Activated T-helper 17 cell treated with anti-CD3 and anti-CD28 coated beads, Interleukin-2, amount 50 U/mL, for 72 hours (primary cell): ENCODE measurements around the gene ZFP69B. TPM values are rescaled to one million over a fixed set of nuclear protein-coding genes. Genes with fewer than 3 reads are reported as not detected.
"Not testable (repeated sequence)": the region's sequence is repeated elsewhere in the genome, so short reads cannot be mapped to it uniquely, and the experiment has no call there.

ENCODE experiments used
- ATAC-seq: fragments of 150-1000 bp; cut with Tn5 transposase; replicated peaks from 2 replicates; pipeline ENCODE4 v1.10.0; 2021; ENCODE audit warnings: mild to moderate bottlenecking, moderate library complexity
- H3K27ac Mint-ChIP-seq: one replicate; pipeline ENCODE4 v1.8.0; 2022; ENCODE audit warnings: mixed read lengths
- H3K27me3 Mint-ChIP-seq: one replicate; pipeline ENCODE4 v1.8.0; 2022; ENCODE audit warnings: mixed read lengths
- H3K36me3 Mint-ChIP-seq: one replicate; pipeline ENCODE4 v1.8.0; 2022; ENCODE audit warnings: low read depth, mild to moderate bottlenecking, mixed read lengths
- H3K4me1 Mint-ChIP-seq: one replicate; pipeline ENCODE4 v1.8.0; 2022; ENCODE audit warnings: mixed read lengths
- H3K4me3 Mint-ChIP-seq: one replicate; pipeline ENCODE4 v1.8.0; 2022; ENCODE audit warnings: mild to moderate bottlenecking, mixed read lengths
- H3K9me3 Mint-ChIP-seq: one replicate; pipeline ENCODE4 v1.8.0; 2022; ENCODE audit warnings: mixed read lengths
- total RNA-seq, 2 donors: library from RNA; stranded (reverse); gene quantifications; one replicate each; pipeline ENCODE4 v1.2.3, GENCODE V29; 2022

ZFP69B gene
- total RNA-seq, 2 donors from 2014 or later, result 2.8 to 3.3 TPM

DNA sequence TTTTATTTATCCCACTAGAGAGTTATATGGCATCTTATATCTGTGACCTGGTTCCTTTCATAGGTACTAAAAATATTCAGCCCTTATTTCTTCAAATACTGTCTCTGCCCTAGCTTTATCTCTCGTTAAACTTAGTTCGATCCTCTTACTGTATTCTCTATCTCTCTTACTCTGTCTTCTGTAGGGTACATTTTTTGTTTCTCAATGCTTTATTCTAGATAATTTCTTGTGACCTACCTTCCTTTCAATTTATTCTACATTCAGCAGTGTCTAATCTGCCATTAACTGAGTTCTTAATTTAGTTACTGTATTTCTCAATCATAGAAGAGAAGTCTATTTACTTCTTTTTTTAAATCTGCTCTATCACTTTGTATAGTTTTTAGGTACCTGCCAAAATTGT lies 25.0 kb downstream of the ZFP69B start:
- Mint-ChIP-seq H3K9me3 (peaks cover 28% of the 10 kb centered on the region), H3K27ac (no peak overlapping the region), H3K4me1 (peaks cover 16% of the 10 kb centered on the region), H3K27me3 (no peaks in the 10 kb centered on the region), H3K36me3 (no peaks in the 10 kb centered on the region), H3K4me3 (no peak overlapping the region)
- ATAC-seq, result no peak

DNA sequence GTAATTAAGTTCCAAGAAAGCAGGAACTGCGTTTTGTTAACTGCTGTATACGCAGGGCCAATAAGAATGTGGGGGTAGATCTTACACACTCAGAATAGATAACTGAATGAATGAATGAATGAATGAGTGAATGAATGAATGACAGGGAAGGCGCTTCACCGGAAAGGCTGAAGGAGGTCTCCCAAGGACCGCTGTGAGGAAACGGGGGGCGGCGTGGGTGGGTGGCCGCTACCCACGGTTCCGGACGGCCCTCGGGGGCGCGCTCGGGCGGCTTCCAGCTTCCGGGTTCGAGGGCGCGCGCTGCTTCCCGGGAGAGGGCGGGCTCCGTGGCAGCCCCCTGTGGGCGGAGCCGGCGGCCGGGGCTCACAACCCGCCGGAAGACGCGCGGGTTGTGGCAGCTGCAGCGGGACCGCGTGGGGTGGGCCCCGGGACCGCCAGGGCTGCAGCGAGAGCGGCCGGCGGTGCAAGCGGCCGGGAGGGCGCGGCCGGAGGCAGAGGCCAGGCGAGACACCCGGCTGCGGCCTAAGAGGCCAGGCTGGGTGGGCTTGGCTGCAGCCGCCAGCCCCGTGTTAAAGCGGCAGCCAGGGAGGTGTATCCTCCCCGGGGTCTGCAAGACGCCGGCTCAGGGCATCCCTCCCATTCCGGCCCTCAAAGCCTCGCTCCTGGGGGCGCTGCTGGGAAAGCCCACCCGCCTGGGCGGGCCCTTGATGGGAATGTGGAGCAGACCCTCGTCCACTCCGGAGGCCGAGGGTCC lies 26.8 kb downstream of the ZFP69B start, which contains the start of gene ZFP69:
Gene ZFP69, plus strand, starts transcription at position 367 of the 754 bp plus-strand sequence. CDS start 2,072 bp downstream, outside the sequence.
- H3K27me3 Mint-ChIP-seq, result no peaks in the 10 kb centered on the region
- H3K4me1 Mint-ChIP-seq, result peaks cover 16% of the 10 kb centered on the region
- H3K9me3 Mint-ChIP-seq, result peaks cover 22% of the 10 kb centered on the region
- H3K36me3 Mint-ChIP-seq, result peaks cover 9% of the 10 kb centered on the region
- peak within 1 kb of the TSS; percentile 81 for H3K4me3 Mint-ChIP-seq
- H3K27ac Mint-ChIP-seq, result peak within 1 kb of the TSS; percentile 53
- ATAC-seq, result peak; percentile 89

- H3K4me1 Mint-ChIP-seq, result peaks cover 16% of the 10 kb centered on the region
- H3K27me3 Mint-ChIP-seq, result no peaks in the 10 kb centered on the region
- peaks cover 25% of the 10 kb centered on the region for H3K9me3 Mint-ChIP-seq
- no peak overlapping the region for H3K27ac Mint-ChIP-seq
- ATAC-seq, result peak; percentile 49
- H3K36me3 Mint-ChIP-seq, result peaks cover 15% of the 10 kb centered on the region
- H3K4me3 Mint-ChIP-seq, result peak overlapping the region; percentile 81
Measured at GRCh38 chr1:40477678-40478053, 27.4 kb downstream of the ZFP69B start.

DNA sequence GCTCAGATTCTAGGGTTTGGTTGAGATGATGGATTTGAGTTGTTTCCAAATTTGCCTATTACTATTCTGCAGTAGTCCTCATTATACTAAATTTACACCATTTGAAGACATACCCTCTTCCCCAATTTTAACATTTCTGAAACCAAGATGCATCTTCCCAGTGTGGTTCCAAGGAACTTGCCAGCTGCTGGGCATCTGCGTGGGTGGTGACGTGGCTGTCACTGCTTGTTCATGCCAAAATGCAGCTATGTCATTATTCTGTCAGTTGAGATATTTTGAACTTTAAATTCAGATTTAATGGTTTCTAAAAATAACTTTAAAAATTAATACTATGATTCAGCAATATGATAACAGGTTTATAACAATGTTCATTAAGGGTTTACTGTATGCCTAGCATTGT lies 28.0 kb downstream of the ZFP69B start:
- H3K27ac Mint-ChIP-seq, result no peak overlapping the region

GRCh38 chr1:40479156-40479555 lies 28.9 kb downstream of the ZFP69B start:
- Mint-ChIP-seq H3K36me3 (peaks cover 28% of the 10 kb centered on the region), H3K27ac (no peak overlapping the region), H3K4me3 (no peak overlapping the region), H3K4me1 (peaks cover 16% of the 10 kb centered on the region), H3K9me3 (peaks cover 17% of the 10 kb centered on the region), H3K27me3 (no peaks in the 10 kb centered on the region)
- ATAC-seq, result no peak

More for the DNA sequence above, 28.0 kb downstream of the ZFP69B start:
- Mint-ChIP-seq H3K27me3 (no peaks in the 10 kb centered on the region), H3K4me3 (peak overlapping the region; percentile 81), H3K4me1 (peaks cover 16% of the 10 kb centered on the region), H3K9me3 (peaks cover 19% of the 10 kb centered on the region), H3K36me3 (peaks cover 21% of the 10 kb centered on the region)
- no peak for ATAC-seq

DNA sequence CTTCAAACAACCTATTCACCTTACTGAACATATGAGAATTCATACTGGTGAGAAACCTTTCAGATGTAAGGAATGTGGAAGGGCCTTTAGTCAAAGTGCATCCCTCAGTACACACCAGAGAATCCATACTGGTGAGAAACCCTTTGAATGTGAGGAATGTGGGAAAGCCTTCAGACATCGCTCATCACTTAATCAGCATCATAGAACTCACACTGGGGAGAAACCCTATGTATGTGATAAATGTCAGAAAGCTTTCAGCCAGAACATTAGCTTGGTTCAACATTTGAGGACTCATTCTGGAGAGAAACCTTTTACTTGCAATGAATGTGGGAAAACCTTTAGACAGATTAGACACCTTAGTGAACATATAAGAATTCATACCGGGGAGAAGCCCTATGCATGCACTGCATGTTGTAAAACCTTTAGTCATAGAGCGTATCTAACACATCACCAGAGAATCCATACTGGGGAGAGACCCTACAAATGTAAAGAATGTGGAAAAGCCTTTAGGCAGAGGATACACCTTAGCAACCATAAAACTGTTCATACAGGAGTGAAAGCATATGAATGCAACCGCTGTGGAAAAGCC lies 45.1 kb downstream of the ZFP69B start:
- Mint-ChIP-seq H3K4me3 (no peak overlapping the region), H3K9me3 (peaks cover 33% of the 10 kb centered on the region), H3K27ac (peak overlapping the region; percentile 35), H3K27me3 (no peaks in the 10 kb centered on the region), H3K4me1 (no peaks in the 10 kb centered on the region), H3K36me3 (peaks cover 82% of the 10 kb centered on the region)
- peak; percentile 40 for ATAC-seq

DNA sequence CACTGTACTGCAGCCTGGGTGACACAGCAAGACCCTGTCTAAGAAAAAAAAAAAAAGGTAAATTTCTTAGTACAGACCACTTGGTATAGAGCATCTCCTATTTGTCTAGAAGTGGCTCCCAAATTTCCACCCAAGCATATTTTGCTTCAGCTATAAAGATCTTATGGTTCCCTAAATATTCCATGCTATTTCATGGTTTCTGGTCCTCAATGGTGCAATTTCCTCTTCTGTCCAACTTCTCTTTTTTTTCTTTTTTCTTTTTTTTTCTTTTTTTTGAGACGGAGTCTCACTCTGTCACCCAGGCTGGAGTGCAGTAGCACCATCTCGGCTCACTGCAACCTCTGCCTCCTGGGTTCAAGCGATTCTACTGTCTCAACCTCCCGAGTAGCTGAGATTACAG lies 52.4 kb downstream of the ZFP69B start:
- not testable (repeated sequence) for ATAC-seq, H3K4me3 Mint-ChIP-seq, H3K4me1 Mint-ChIP-seq, H3K27me3 Mint-ChIP-seq, H3K27ac Mint-ChIP-seq
- Mint-ChIP-seq H3K36me3 (peaks cover 29% of the 10 kb centered on the region), H3K9me3 (peaks cover 18% of the 10 kb centered on the region)

DNA sequence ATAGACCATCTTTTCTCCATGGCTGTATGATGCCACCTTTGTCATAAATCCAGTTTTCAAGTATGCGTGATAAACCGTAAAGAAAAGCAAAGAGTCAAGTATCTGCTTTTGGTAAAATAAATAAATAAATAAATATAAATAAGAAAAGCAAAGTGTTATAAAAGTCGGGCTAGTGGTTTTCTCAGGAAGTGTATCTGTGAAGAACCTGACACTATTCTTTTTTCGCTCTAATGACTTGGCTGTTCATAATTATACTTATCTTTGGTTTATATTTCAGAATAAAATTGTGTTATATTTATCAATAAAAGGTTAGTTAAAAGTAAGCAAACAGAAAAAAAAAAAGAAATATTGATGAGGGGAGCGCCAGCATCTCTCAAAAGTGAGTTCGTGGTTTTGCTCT lies 57.7 kb downstream of the ZFP69B start:
- Mint-ChIP-seq H3K27me3 (no peaks in the 10 kb centered on the region), H3K4me1 (peaks cover 7% of the 10 kb centered on the region), H3K36me3 (peaks cover 24% of the 10 kb centered on the region), H3K4me3 (peak overlapping the region; percentile 85), H3K27ac (peak overlapping the region; percentile 88), H3K9me3 (peaks cover 13% of the 10 kb centered on the region)
- no peak for ATAC-seq

GRCh38 chr1:40508375-40509341 lies 58.4 kb downstream of the ZFP69B start, which contains the start of gene EXO5:
Gene EXO5, plus strand, starts transcription at chr1:40508767. Its CDS starts 5,778 bp downstream, at chr1:40514545.
- Mint-ChIP-seq H3K27me3 (no peaks in the 10 kb centered on the region), H3K36me3 (peaks cover 22% of the 10 kb centered on the region), H3K27ac (peak within 1 kb of the TSS; percentile 88), H3K9me3 (peaks cover 12% of the 10 kb centered on the region), H3K4me1 (peaks cover 7% of the 10 kb centered on the region), H3K4me3 (peak within 1 kb of the TSS; percentile 85)
- ATAC-seq, result peak; percentile 99

Other genes with a start within 250 kb of the ZFP69B start
- under 1 TPM in 1 of 2 donors, not detected in 1; 0.50 TPM for gene TMCO2, start 202.5 kb upstream of the ZFP69B start, total RNA-seq
- gene ZMPSTE24, start 192.2 kb upstream of the ZFP69B start, total RNA-seq, result 10 to 100 TPM; 26.1 to 36.4 TPM
- 10 to 100 TPM in 1 of 2 donors, 1 to 10 TPM in 1; 7.5 to 18.9 TPM for gene COL9A2, start 133.2 kb upstream of the ZFP69B start, total RNA-seq
- gene SMAP2, start 76.7 kb upstream of the ZFP69B start, total RNA-seq, result 100 to 1,000 TPM; 219 to 280 TPM
- 1 to 10 TPM; 1.9 to 3.4 TPM for gene ZFP69, start 26.8 kb downstream of the ZFP69B start, total RNA-seq
- 1 to 10 TPM; 6.6 to 6.7 TPM for gene EXO5, start 58.3 kb downstream of the ZFP69B start, total RNA-seq
- gene ZNF684, start 81.2 kb downstream of the ZFP69B start, total RNA-seq, result 1 to 10 TPM; 3.5 to 5.8 TPM
- 1 to 10 TPM; 3.0 to 4.2 TPM for gene RIMS3, start 215.2 kb downstream of the ZFP69B start, total RNA-seq
- 10 to 100 TPM; 61.2 to 65.2 TPM for gene NFYC, start 241.2 kb downstream of the ZFP69B start, total RNA-seq